AG04449 (cell line): Measurements from ENCODE around the gene DNAJA2.
"Not testable (repeated sequence)": the region's sequence is repeated elsewhere in the genome, so short reads cannot be mapped to it uniquely, and the experiment has no call there.

Experiments used
- CTCF ChIA-PET: fragments of 350-600 bp; formaldehyde crosslinking; extraction: SDS; loops from one replicate; lab custom pipeline; 2021; ENCODE audit warnings: antibody characterized with exemption; lab: Yijun Ruan, JAX
- POLR2A ChIA-PET: fragments of 400-600, 350-600 bp; formaldehyde crosslinking; extraction: SDS; loops from one replicate; lab custom pipeline; 2020; ENCODE audit warnings: antibody characterized with exemption, inconsistent platforms; lab: Yijun Ruan, JAX
- DNase-seq: peaks from one replicate; pipeline ENCODE4 v3.0.0-alpha.2; 2010; ENCODE audit warnings: low read depth, low spot score
- H3K4me3 ChIP-seq: 2 replicates; pipeline ENCODE4 v1.5.1; 2011; ENCODE audit warnings: low read depth, mild to moderate bottlenecking, control low read depth, low read length
- TF ChIP-seq, protein P1 (sequence below): IDR thresholded peaks from one replicate; pipeline ENCODE4 v1.5.1; 2011; ENCODE audit warnings: mild to moderate bottlenecking, moderate library complexity, low read length, control low read depth, inconsistent platforms; ENCODE audit not compliant: insufficient read depth; ENCODE audit errors: missing control alignments

The DNAJA2 gene

DNA sequence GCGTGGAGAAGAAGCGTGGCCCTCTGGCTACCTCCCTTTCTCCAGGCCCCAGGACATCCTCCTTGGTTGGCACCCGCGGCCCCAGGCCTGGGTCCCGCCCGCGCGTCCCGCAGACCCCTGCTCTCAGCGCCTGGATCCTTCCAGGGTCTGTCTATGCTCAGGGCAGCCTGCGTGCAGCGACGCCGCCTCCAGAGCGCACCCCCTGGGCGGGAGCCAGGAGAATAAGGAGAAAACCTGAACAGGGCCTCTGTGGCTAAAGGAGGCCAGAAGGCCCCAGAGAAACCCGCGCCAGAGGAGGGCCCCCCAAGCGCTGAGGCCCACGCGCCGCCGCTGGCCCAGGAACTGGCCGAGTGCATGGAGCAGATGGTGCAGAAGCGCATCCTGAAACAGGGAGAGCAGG is 40.4 kb upstream of the DNAJA2 start:
- DNase-seq, result no peak
- CTCF ChIA-PET, result interaction anchor here (1.4 kb wide), 1 partner anchor 24 kb away, joined by 4 read pairs; no protein-coding TSS in a partner anchor
- no peak overlapping the region for H3K4me3 ChIP-seq
- POLR2A ChIA-PET, result no interaction called here
- TF ChIP-seq, protein P1, sequence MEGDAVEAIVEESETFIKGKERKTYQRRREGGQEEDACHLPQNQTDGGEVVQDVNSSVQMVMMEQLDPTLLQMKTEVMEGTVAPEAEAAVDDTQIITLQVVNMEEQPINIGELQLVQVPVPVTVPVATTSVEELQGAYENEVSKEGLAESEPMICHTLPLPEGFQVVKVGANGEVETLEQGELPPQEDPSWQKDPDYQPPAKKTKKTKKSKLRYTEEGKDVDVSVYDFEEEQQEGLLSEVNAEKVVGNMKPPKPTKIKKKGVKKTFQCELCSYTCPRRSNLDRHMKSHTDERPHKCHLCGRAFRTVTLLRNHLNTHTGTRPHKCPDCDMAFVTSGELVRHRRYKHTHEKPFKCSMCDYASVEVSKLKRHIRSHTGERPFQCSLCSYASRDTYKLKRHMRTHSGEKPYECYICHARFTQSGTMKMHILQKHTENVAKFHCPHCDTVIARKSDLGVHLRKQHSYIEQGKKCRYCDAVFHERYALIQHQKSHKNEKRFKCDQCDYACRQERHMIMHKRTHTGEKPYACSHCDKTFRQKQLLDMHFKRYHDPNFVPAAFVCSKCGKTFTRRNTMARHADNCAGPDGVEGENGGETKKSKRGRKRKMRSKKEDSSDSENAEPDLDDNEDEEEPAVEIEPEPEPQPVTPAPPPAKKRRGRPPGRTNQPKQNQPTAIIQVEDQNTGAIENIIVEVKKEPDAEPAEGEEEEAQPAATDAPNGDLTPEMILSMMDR, result no peak

DNA sequence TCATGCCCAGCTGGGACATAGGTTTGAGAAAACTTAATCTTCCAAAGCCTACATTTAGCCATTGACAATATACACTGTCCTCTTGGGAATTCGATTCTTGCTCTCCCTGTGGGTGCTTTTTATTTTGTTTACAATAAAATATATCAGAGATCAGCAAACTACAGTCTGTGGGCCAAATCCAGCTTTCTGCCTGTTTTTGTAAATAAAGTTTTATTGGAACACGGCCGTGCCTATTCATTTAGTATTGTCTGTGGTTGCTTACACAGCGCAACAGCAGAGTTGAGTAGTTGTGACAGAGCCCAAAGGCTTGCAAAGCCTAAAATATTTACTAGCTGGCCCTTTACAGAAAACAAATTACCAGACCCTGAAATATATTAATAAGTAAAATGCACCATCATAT is 39.7 kb upstream of the DNAJA2 start:
- ChIA-PET CTCF (no interaction called here), POLR2A (no interaction called here)
- no peak overlapping the region for H3K4me3 ChIP-seq
- TF ChIP-seq, protein P1, result no peak
- no peak for DNase-seq

DNA sequence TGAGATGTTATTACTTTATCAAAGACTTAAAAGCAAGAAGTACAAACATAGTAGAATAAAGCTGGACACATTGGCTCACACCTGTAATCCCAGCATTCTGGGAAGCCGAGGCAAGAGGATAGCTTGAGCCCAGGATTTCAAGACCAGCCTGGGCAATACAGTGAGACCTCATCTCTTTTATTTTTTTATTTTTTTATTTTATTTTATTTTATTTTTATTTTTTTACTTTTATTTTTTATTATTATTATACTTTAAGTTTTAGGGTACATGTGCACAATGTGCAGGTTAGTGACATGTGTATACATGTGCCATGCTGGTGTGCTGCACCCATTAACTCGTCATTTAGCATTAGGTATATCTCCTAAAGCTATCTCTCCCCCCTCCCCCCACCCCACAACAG is 37.3 kb upstream of the DNAJA2 start:
- DNase-seq, POLR2A ChIA-PET, H3K4me3 ChIP-seq, CTCF ChIA-PET: not testable (repeated sequence)

DNA sequence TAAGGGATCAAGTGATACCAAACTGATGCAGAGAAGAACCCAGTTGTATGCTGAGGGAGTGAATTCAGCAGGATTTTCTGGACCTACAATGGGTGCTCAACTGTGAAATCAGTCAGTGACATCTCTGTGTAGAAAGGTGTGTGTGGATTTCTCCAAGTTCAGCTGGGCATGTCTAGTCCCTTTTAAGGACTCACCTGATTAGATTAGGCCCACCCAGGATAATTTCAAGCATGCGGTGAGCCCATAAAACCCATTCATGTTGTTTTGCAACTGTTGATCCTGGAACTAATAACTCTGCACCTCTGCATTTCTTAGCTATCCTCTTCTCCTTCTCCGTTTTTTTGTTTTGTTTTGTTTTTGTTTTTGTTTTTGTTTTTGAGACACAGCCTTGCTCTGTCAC is 35.1 kb upstream of the DNAJA2 start:
- no peak overlapping the region for H3K4me3 ChIP-seq
- ChIA-PET POLR2A (no interaction called here), CTCF (interaction anchor here (1.4 kb wide), 1 partner anchor 29 kb away, joined by 5 read pairs; no protein-coding TSS in a partner anchor)
- TF ChIP-seq, protein P1, result no peak
- no peak for DNase-seq

DNA sequence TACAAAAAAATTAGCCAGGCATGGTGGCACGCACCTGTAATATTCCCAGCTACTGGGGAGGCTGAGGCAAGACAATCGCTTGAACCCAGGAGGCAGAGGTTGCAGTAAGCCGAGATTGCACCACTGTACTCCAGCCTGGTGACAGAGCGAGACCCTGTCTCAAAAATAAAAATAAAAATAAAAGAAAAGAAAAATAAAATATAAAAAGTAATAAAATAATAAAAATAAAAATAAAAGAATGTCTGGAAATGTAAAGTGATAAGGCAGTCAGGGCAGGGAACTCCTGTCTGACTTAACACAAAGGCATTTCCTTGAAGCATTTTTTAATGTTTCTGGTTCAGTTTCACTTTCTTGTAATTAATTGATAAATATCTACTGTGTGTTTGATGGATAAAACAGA is 34.7 kb upstream of the DNAJA2 start:
- DNase-seq, result no peak
- H3K4me3 ChIP-seq, result no peak overlapping the region
- ChIA-PET POLR2A (no interaction called here), CTCF (interaction anchor here (1.4 kb wide), 1 partner anchor 30 kb away, joined by 5 read pairs; no protein-coding TSS in a partner anchor)
- TF ChIP-seq, protein P1, result no peak

DNA sequence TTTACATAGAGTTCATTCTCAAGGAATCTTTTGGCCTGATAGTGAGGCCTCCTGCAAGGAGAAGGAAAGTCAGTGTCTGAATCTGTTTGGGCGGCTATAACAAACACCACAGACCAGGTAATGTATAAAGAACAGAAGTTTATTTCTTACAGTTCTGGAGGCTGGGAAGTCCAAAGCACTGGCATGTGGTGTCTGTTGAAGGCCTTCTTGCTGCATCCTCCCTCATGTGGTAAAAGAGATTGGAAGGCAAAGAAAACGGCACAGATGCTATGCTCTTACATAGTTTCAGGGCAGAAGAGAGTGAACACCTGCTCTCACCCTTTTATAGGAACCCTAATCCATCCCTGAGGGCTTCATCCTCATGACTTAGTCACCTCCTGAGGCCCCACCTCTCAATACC is 31.2 kb upstream of the DNAJA2 start:
- CTCF ChIA-PET, result interaction anchor here (1.0 to 1.1 kb wide), 2 partner anchors 19 to 57 kb away, joined by 3 read pairs; no protein-coding TSS in a partner anchor
- DNase-seq, result no peak
- TF ChIP-seq, protein P1, result no peak
- H3K4me3 ChIP-seq, result no peak overlapping the region
- POLR2A ChIA-PET, result interaction anchor here (0.6 kb wide), 1 partner anchor 25 kb away, joined by 3 read pairs; no protein-coding TSS in a partner anchor

DNA sequence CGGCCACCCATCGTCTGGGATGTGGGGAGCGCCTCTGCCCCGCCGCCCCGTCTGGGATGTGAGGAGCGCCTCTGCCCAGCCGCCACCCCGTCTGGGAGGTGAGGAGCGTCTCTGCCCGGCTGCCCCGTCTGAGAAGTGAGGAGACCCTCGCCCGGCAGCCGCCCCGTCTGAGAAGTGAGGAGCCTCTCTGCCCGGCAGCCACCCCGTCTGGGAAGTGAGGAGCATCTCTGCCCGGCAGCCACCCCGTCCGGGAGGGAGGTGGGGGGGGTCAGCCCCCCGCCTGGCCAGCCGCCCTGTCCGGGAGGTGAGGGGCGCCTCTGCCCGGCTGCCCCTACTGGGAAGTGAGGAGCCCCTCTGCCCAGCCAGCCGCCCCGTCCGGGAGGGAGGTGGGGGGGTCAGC is 26.6 kb upstream of the DNAJA2 start:
- DNase-seq, POLR2A ChIA-PET, H3K4me3 ChIP-seq, CTCF ChIA-PET: not testable (repeated sequence)
